SK-N-SH treated with all-trans-retinoic acid at 6 μM for 48 hours (cell line): ENCODE data around the gene NTNG1.

Source experiments
- BACH2 ChIP-seq: fragments of 250-450 bp; sonication (Bioruptor Pico); IDR thresholded peaks from 2 replicates; pipeline ENCODE4 v1.9.0; 2021; ENCODE audit warnings: mild to moderate bottlenecking, borderline replicate concordance
- CREB5 ChIP-seq: fragments of 250-450 bp; sonication (Bioruptor Pico); IDR thresholded peaks from 2 replicates; pipeline ENCODE4 v1.5.1; 2020; ENCODE audit warnings: low read depth, mild to moderate bottlenecking, moderate library complexity
- GLIS3 ChIP-seq: fragments of 250-450 bp; sonication (Bioruptor Pico); IDR thresholded peaks from 2 replicates; pipeline ENCODE4 v1.5.0; 2020; ENCODE audit warnings: mild to moderate bottlenecking, moderate library complexity
- TOX ChIP-seq: fragments of 250-450 bp; sonication (Bioruptor Pico); IDR thresholded peaks from 2 replicates; pipeline ENCODE4 v1.8.0; 2021; ENCODE audit warnings: mild to moderate bottlenecking, moderate library complexity, borderline replicate concordance
- ZFP3 ChIP-seq: fragments of 250-450 bp; sonication (Bioruptor Pico); IDR thresholded peaks from 2 replicates; pipeline ENCODE4 v1.5.0; 2020; ENCODE audit warnings: mild to moderate bottlenecking, moderate library complexity
- ZNF565 ChIP-seq: fragments of 450-650 bp; formaldehyde crosslinking; conservative IDR thresholded peaks from 2 replicates; pipeline ENCODE4 v1.5.0; 2020; ENCODE audit warnings: low read depth, mild to moderate bottlenecking, moderate library complexity
- ZNF8 ChIP-seq: fragments of 450-650 bp; formaldehyde crosslinking; IDR thresholded peaks from 2 replicates; pipeline ENCODE4 v1.5.0; 2020; ENCODE audit warnings: mild to moderate bottlenecking, moderate library complexity

GRCh38 chr1:107277022-107277421 is 136.2 kb downstream of the NTNG1 start:
- no peak for TF ChIP-seq BACH2 (CRISPR knock-in tag)
- no peak for TF ChIP-seq ZNF565
- no peak for TF ChIP-seq ZNF8 (CRISPR knock-in tag)
- no peak for TF ChIP-seq CREB5 (CRISPR knock-in tag)
- TF ChIP-seq ZFP3 (CRISPR knock-in tag): no peak
- no peak for TF ChIP-seq GLIS3 (CRISPR knock-in tag)
- no peak for TF ChIP-seq TOX (CRISPR knock-in tag)
